Measurements from ENCODE around the gene HOXB13. TPM values are rescaled to one million over a fixed set of nuclear protein-coding genes. Genes with fewer than 3 reads are reported as not detected.

The HOXB13 gene
- total and polyA plus RNA-seq, 2 donors (not counting 3 experiments of a cell fraction or from before 2014, with no cell fraction given), result not detected

- no peaks in the 10 kb centered on the region for H3K9me3 ChIP-seq (replicated peaks; ENCODE audit: control insufficient read depth, insufficient read depth, low read length)
- FAIRE-seq (no peak), DNase-seq (ENCODE audit: low read depth, low spot score) (no peak)
- no peaks in the 10 kb centered on the region for H3K36me3 ChIP-seq (ENCODE audit: control insufficient read depth in 2 of 2, extremely low read depth in 1 of 2, insufficient read depth in 2 of 2, low read length in 2 of 2)
- peaks cover 92 to 99% of the 10 kb centered on the region in 2 experiments for H3K27me3 ChIP-seq (ENCODE audit: control insufficient read depth in 2 of 2, insufficient read depth in 2 of 2, low read length in 2 of 2)
- no peaks in the 10 kb centered on the region for H4K20me1 ChIP-seq (replicated peaks; ENCODE audit: control insufficient read depth, extremely low read depth, insufficient read depth, low read length)
- dilution Hi-C loops (cut with MboI; ENCODE audit: extremely low pct_ligation_motif_present, low sequenced_read_pairs), result no loop called here
- intact Hi-C loops (cut with micrococcal nuclease), result no loop called here
- H3K4me3 ChIP-seq (replicated peaks in 1 of 3; ENCODE audit: insufficient read depth in 1 of 3, low read depth in 1 of 3, low read length in 3 of 3), result no peak within 1 kb of the TSS
- no peak for TF ChIP-seq GATA2 (IDR thresholded peaks at IDR 0.05; ENCODE audit: insufficient read depth, insufficient read length, low read depth, low read length)
- TF ChIP-seq EZH2 (IDR thresholded peaks at IDR 0.05; ENCODE audit: borderline replicate concordance, low read depth, low read length, severe bottlenecking), result peak; percentile 85
- TF ChIP-seq MAX (IDR thresholded peaks at IDR 0.05; ENCODE audit: insufficient read depth, insufficient read length), result no peak
- TF ChIP-seq JUN (IDR thresholded peaks at IDR 0.05; ENCODE audit: borderline replicate concordance, insufficient read depth, insufficient read length, low read depth), result no peak
- TF ChIP-seq CTCF (IDR thresholded peaks at IDR 0.05; ENCODE audit: extremely low read depth in 1 of 2, insufficient read depth in 1 of 2, low read depth in 1 of 2, low read length in 2 of 2), result no peak
- no peak for TF ChIP-seq POLR2A (IDR thresholded peaks at IDR 0.05; ENCODE audit: low read depth, low read length)
- TF ChIP-seq POLR2AphosphoS5 (IDR thresholded peaks at IDR 0.05; ENCODE audit: insufficient read depth, low read depth, low read length), result no peak
- TF ChIP-seq MYC (IDR thresholded peaks at IDR 0.05; ENCODE audit: low read depth, low read length), result no peak
- H3K9me1 ChIP-seq (replicated peaks; ENCODE audit: control insufficient read depth, extremely low read depth, insufficient read depth, low read length), result no peaks in the 10 kb centered on the region
- no TSS peak for BruUV-seq (replicated peaks)
- H3K4me1 ChIP-seq (ENCODE audit: control insufficient read depth, extremely low read depth, insufficient read depth, low read length), result peaks cover 8% of the 10 kb centered on the region
- no peak within 1 kb of the TSS for H2AFZ ChIP-seq (ENCODE audit: low read depth, low read length)
- H3K27ac ChIP-seq (ENCODE audit: insufficient read depth, low read depth, low read length), result no peak within 1 kb of the TSS
- POLR2A ChIA-PET, result no interaction called here
- H3K79me2 ChIP-seq (ENCODE audit: control insufficient read depth, insufficient read depth, low read length), result no peaks in the 10 kb centered on the region
- no peak within 1 kb of the TSS for H3K9ac ChIP-seq (replicated peaks; ENCODE audit: extremely low read depth, insufficient read depth, low read length)
- no peak within 1 kb of the TSS for H3K4me2 ChIP-seq (ENCODE audit: insufficient read depth, low read length)
- CTCF ChIA-PET, result interaction anchor here (1.2 to 7.5 kb wide), 6 partner anchors 11 to 156 kb away, joined by 7 to 171 read pairs (median 27); no protein-coding TSS in a partner anchor
Observed at GRCh38 chr17:48722201-48722907, 6.2 kb downstream of the HOXB13 start, which contains the start of gene PRAC1. Gene PRAC1, minus strand, starts transcription at chr17:48722518. Its CDS starts 126 bp downstream, at chr17:48722392.

Measured in endothelial cell of umbilical vein (primary cell).